IMR-90 (cell line): ENCODE results near the gene MRPL58.

Experiments used
- CEBPB ChIP-seq: IDR thresholded peaks from 2 replicates; pipeline ENCODE4 v1.6.1; 2012; ENCODE audit warnings: low read depth, low read length, improper control_type of control experiment
- CHD1 ChIP-seq: IDR thresholded peaks from 2 replicates; pipeline ENCODE4 v1.6.1; 2012; ENCODE audit warnings: low read depth, low read length, improper control_type of control experiment
- ELK1 ChIP-seq: fragments of 150-350 bp; IDR thresholded peaks from 2 replicates; pipeline ENCODE4 v1.6.1; 2016; ENCODE audit warnings: low read depth, mild to moderate bottlenecking, low read length, moderate library complexity, borderline replicate concordance
- FOS ChIP-seq: fragments of 150-350 bp; IDR thresholded peaks from 2 replicates; pipeline ENCODE4 v1.6.1; 2016; ENCODE audit warnings: low read depth, low read length
- MAFK ChIP-seq: IDR thresholded peaks from 2 replicates; pipeline ENCODE4 v1.6.1; 2012; ENCODE audit warnings: low read depth, low read length, improper control_type of control experiment
- MAZ ChIP-seq: IDR thresholded peaks from 2 replicates; pipeline ENCODE4 v1.6.1; 2012; ENCODE audit warnings: low read depth, mild to moderate bottlenecking, low read length, improper control_type of control experiment, moderate library complexity, borderline replicate concordance
- POLR2A ChIP-seq: IDR thresholded peaks from 2 replicates; pipeline ENCODE4 v1.6.1; 2012; ENCODE audit warnings: mild to moderate bottlenecking, low read depth, low read length
- RFX5 ChIP-seq: IDR thresholded peaks from 2 replicates; pipeline ENCODE4 v1.8.0; 2012; ENCODE audit warnings: low read depth, mild to moderate bottlenecking, low read length, moderate library complexity
- SMC3 ChIP-seq: fragments of 150-350 bp; IDR thresholded peaks from 2 replicates; pipeline ENCODE4 v1.6.1; 2016; ENCODE audit warnings: low read depth, mild to moderate bottlenecking, antibody characterized with exemption, low read length, moderate library complexity
- USF2 ChIP-seq: fragments of 150-350 bp; IDR thresholded peaks from 2 replicates; pipeline ENCODE4 v1.6.1; 2017; ENCODE audit warnings: mild to moderate bottlenecking, antibody characterized with exemption, low read length, low read depth
- TF ChIP-seq, protein P1 (sequence below): conservative IDR thresholded peaks from 2 replicates; pipeline ENCODE4 v1.5.1; 2012; ENCODE audit warnings: mild to moderate bottlenecking, low read depth, low read length, improper control_type of control experiment

DNA sequence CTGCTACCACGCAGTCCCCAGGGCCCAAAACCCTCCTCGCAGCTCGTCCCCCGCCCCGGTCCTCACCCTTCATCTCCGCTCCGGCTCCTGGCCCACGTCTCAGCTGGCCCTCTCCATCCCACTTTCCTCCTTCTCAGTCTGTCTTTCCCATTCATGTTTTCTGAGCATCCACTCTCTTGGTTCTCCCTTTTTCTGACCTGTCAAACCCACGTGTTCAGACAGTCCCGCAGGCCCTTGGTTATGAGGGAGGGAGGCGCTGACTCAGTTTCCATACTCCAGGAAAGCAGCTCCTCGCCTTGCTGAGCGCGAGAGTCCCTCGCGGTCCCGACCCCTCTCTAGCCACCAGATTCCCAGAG is 39.5 kb upstream of the MRPL58 start:
- TF ChIP-seq, protein P1, sequence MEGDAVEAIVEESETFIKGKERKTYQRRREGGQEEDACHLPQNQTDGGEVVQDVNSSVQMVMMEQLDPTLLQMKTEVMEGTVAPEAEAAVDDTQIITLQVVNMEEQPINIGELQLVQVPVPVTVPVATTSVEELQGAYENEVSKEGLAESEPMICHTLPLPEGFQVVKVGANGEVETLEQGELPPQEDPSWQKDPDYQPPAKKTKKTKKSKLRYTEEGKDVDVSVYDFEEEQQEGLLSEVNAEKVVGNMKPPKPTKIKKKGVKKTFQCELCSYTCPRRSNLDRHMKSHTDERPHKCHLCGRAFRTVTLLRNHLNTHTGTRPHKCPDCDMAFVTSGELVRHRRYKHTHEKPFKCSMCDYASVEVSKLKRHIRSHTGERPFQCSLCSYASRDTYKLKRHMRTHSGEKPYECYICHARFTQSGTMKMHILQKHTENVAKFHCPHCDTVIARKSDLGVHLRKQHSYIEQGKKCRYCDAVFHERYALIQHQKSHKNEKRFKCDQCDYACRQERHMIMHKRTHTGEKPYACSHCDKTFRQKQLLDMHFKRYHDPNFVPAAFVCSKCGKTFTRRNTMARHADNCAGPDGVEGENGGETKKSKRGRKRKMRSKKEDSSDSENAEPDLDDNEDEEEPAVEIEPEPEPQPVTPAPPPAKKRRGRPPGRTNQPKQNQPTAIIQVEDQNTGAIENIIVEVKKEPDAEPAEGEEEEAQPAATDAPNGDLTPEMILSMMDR, result no peak
- no peak for TF ChIP-seq MAZ
- TF ChIP-seq CEBPB, result no peak
- TF ChIP-seq USF2, result no peak
- no peak for TF ChIP-seq POLR2A
- TF ChIP-seq MAFK, result no peak
- no peak for TF ChIP-seq SMC3
- TF ChIP-seq ELK1, result no peak
- no peak for TF ChIP-seq RFX5
- TF ChIP-seq FOS, result no peak
- TF ChIP-seq CHD1, result no peak
